ENCODE results near the gene APCDD1L.

DNA sequence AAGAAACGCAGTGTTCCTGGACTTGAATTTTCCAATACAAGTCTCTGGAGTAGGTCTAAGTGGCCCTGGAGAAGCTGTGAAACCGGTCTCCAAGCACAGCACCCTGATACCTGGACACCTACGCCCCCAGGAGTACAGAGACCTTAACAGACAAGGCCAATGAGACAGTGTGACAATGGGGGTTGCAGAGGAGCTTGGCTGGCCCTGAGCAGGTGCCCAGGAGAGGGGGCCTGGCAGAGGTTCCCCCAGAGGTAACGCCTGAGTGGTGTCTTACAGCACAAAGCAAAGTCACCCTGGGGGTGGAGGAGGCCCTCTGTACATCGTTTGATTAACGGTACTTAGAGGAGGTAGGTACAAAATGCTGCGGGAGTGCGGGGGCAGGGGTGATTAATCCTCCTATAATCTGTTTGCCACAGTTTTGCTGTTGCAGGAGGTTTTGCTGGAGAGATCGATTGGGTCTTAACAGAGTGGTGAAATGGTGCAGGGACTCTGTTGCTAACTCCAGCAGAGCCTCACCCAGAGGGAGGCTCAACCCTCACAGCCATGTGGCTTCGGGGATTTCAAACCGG, 37.3 kb upstream of the APCDD1L start:
- no peak for TF ChIP-seq CTCF (IDR thresholded peaks at IDR 0.05 in 4 of 5, conservative IDR thresholded peaks at IDR 0.05 in 1 of 5)
- TF ChIP-seq POLR2A (IDR thresholded peaks at IDR 0.05) = no peak

Measured in gastrocnemius medialis (tissue), 4 donors.